GM12878 (cell line): ENCODE data around the gene TBCK. TPM values are rescaled to one million over a fixed set of nuclear protein-coding genes. Genes with fewer than 3 reads are reported as not detected.

ENCODE experiments used
- ATAC-seq: fragments of 200-7000 bp; cut with Tn5 transposase; 3 replicates; pipeline ENCODE4 v1.9.1; 2020; ENCODE audit warnings: mild to moderate bottlenecking, moderate library complexity
- BruUV-seq: library from RNA; stranded (reverse); fragments of 400-500 nt; replicated peaks from 2 replicates; lab custom pipeline; 2021; lab: Mats Ljungman, UMichigan
- CTCF ChIA-PET: fragments of 300-600 bp; sonication (Branson Sonifier 250); formaldehyde crosslinking; extraction: SDS; loops from one replicate; lab custom pipeline; 2021; ENCODE audit warnings: inconsistent platforms; lab: Yijun Ruan, JAX
- POLR2A ChIA-PET: fragments of 350-600 bp; formaldehyde crosslinking; extraction: SDS; loops from one replicate; lab custom pipeline; 2021; ENCODE audit warnings: inconsistent platforms; lab: Charles Lee
- RAD21 ChIA-PET: fragments of 300-600 bp; sonication (Branson Sonifier 250); formaldehyde crosslinking; loops from one replicate; lab custom pipeline; 2023; ENCODE audit warnings: antibody characterized with exemption; ENCODE audit not compliant: unreplicated experiment; lab: Charles Lee
- SMC1A ChIA-PET: fragments of 300-600 bp; sonication (Branson Sonifier 250); formaldehyde crosslinking; loops from one replicate; lab custom pipeline; 2023; ENCODE audit not compliant: unreplicated experiment, uncharacterized antibody; lab: Charles Lee
- DNase-seq: peaks from one replicate; pipeline ENCODE4 v3.0.0-alpha.2; 2011; ENCODE audit warnings: low read depth, low spot score
- FAIRE-seq: peaks from 3 replicates; lab custom pipeline; 2011; peaks lifted over from hg19 to GRCh38; lab: Jason Lieb, UNC
- H2AFZ ChIP-seq: 2 replicates; pipeline ENCODE4 v1.6.0; 2011; ENCODE audit warnings: low read depth, low read length, control low read depth; ENCODE audit not compliant: control insufficient read depth
- H3K27ac ChIP-seq: 2 replicates; pipeline ENCODE4 v1.5.1; 2011; ENCODE audit warnings: control low read depth; ENCODE audit not compliant: control insufficient read depth, insufficient read depth
- H3K27me3 ChIP-seq, 2 experiments: replicated peaks in 1 of 2; 2 replicates each; pipeline versions ENCODE4 v1.6.0 to v1.6.1; 2011; ENCODE audit warnings: low read length in 1 of 2; ENCODE audit not compliant: control insufficient read depth in 2 of 2, insufficient read depth in 2 of 2
- H3K36me3 ChIP-seq, 2 experiments: 2 replicates each; pipeline ENCODE4 v1.5.1; 2011; ENCODE audit warnings: low read length in 1 of 2; ENCODE audit not compliant: control insufficient read depth in 2 of 2, insufficient read depth in 2 of 2
- H3K4me1 ChIP-seq: 2 replicates; pipeline ENCODE4 v1.6.1; 2011; ENCODE audit warnings: mild to moderate bottlenecking, low read length, moderate library complexity, mixed read lengths; ENCODE audit not compliant: control insufficient read depth, insufficient read depth
- H3K4me2 ChIP-seq: 2 replicates; pipeline ENCODE4 v1.6.0; 2011; ENCODE audit warnings: control low read depth; ENCODE audit not compliant: control insufficient read depth, insufficient read depth
- H3K4me3 ChIP-seq: fragments of 200-600 bp; sonication (generic); 2 replicates; pipeline ENCODE4 v1.5.1; 2016
- H3K79me2 ChIP-seq: 2 replicates; pipeline ENCODE4 v1.6.0; 2011; ENCODE audit warnings: low read length; ENCODE audit not compliant: control insufficient read depth, insufficient read depth
- H3K9ac ChIP-seq: 2 replicates; pipeline ENCODE4 v1.8.0; 2011; ENCODE audit warnings: low read length, control low read depth, mixed read lengths; ENCODE audit not compliant: control insufficient read depth, insufficient read depth
- H3K9me3 ChIP-seq: replicated peaks from 3 replicates; pipeline ENCODE4 v1.5.1; 2011; ENCODE audit warnings: mild to moderate bottlenecking, low read length; ENCODE audit not compliant: control insufficient read depth, insufficient read depth
- H4K20me1 ChIP-seq: 2 replicates; pipeline ENCODE4 v1.6.0; 2011; ENCODE audit not compliant: control insufficient read depth, insufficient read depth
- CTCF ChIP-seq, 3 experiments: IDR thresholded peaks in 2 of 3; conservative IDR thresholded peaks in 1 of 3; 2 replicates each; pipeline ENCODE4 v1.5.1; 2011; ENCODE audit warnings: low read depth in 3 of 3, low read length in 3 of 3, mild to moderate bottlenecking in 3 of 3, control low read depth in 2 of 3, moderate library complexity in 2 of 3, inconsistent platforms in 1 of 3, mixed read lengths in 1 of 3; ENCODE audit not compliant: control insufficient read depth in 2 of 3, insufficient read depth in 1 of 3; ENCODE audit errors: extremely low read depth in 1 of 3
- EP300 ChIP-seq, 2 experiments: fragments of 150-350 bp in 1 of 2; IDR thresholded peaks; 2 replicates each; pipeline ENCODE4 v1.6.1; 2011 to 2012; ENCODE audit warnings: low read depth in 2 of 2, low read length in 2 of 2, borderline replicate concordance in 1 of 2, improper control_type of control experiment in 1 of 2, inconsistent platforms in 1 of 2; ENCODE audit not compliant: control insufficient read depth in 1 of 2
- ESRRA ChIP-seq: IDR thresholded peaks from 2 replicates; pipeline ENCODE4 v1.6.1; 2012; ENCODE audit warnings: mild to moderate bottlenecking, low read length, improper control_type of control experiment
- EZH2 ChIP-seq: IDR thresholded peaks from 2 replicates; pipeline ENCODE4 v1.6.1; 2012; ENCODE audit warnings: low read depth, mild to moderate bottlenecking, control low read depth, inconsistent platforms, low read length, borderline replicate concordance; ENCODE audit not compliant: control insufficient read depth
- HDGF ChIP-seq: fragments of 450-650 bp; IDR thresholded peaks from 2 replicates; pipeline ENCODE4 v1.6.1; 2016; ENCODE audit warnings: antibody characterized with exemption
- NFYA ChIP-seq: IDR thresholded peaks from 2 replicates; pipeline ENCODE4 v1.6.1; 2011; ENCODE audit warnings: low read depth, mild to moderate bottlenecking, low read length, improper control_type of control experiment, borderline replicate concordance
- NRF1 ChIP-seq: conservative IDR thresholded peaks from 2 replicates; pipeline ENCODE4 v1.6.1; 2011; ENCODE audit warnings: mild to moderate bottlenecking, low read depth, low read length, improper control_type of control experiment
- RAD21 ChIP-seq: IDR thresholded peaks from 2 replicates; pipeline ENCODE4 v1.6.1; 2011; ENCODE audit warnings: mild to moderate bottlenecking, low read depth, low read length, moderate library complexity; ENCODE audit not compliant: insufficient read depth
- RELB ChIP-seq: fragments of 450-650 bp; IDR thresholded peaks from 2 replicates; pipeline ENCODE4 v1.6.1; 2017; ENCODE audit warnings: low read depth, mild to moderate bottlenecking, moderate library complexity
- SMC3 ChIP-seq: IDR thresholded peaks from 2 replicates; pipeline ENCODE4 v1.6.1; 2011; ENCODE audit warnings: low read length, improper control_type of control experiment, borderline replicate concordance
- WGBS: methylation state at CpG from one replicate; pipeline ENCODE4 v1.1.6; 2016; ENCODE audit warnings: low lambda C conversion rate; ENCODE audit not compliant: insufficient replicate concordance, insufficient coverage; ENCODE audit errors: missing lambda C conversion rate; 5-methylcytosine and 5-hydroxymethylcytosine counted together
- in situ Hi-C: fragments of 300-500 bp; cut with MboI; formaldehyde crosslinking; loops from 9 replicates; pipeline ENCODE4 v1.14.3; 2018; ENCODE audit warnings: mixed read lengths
- intact Hi-C: fragments of 100-400 bp; cut with micrococcal nuclease; formaldehyde crosslinking; loops from one replicate; pipeline ENCODE4 v1.14.2; 2022; ENCODE audit not compliant: unreplicated experiment
- polyA plus RNA-seq, 11 experiments: library from polyadenylated mRNA; depleted of rRNA in 4 of 11; unstranded in 6 of 11; stranded (reverse) in 5 of 11; fragments of >200 nt; fragmentation: Nextera tagmentation in 4 of 11; fragmentation: Illumina TruSeq in 1 of 11; extraction: Ambion mirVana in 4 of 11; extraction: Trizol in 1 of 11; gene quantifications; 1 replicate in 1 of 11; 2 replicates in 10 of 11; pipeline versions ENCODE4 v1.2.1 to v1.2.3, GENCODE V29; 2011 to 2016; ENCODE audit warnings: inconsistent platforms in 2 of 11, missing spikeins in 2 of 11, low read depth in 1 of 11
- total RNA-seq, 4 experiments: library from RNA; depleted of rRNA in 3 of 4; stranded (reverse); fragments of >200 nt in 3 of 4; fragmentation: Illumina TruSeq in 1 of 4; extraction: Trizol in 1 of 4; gene quantifications; 2 replicates each; pipeline versions ENCODE4 v1.2.1 to v1.2.3, GENCODE V29; 2013 to 2021

The TBCK gene
- total and polyA plus RNA-seq, 10 of the 15 experiments (the other 5 are each of a cell fraction or from before 2014, with no cell fraction given): 4.1 to 30.3 (median 20.2) TPM

GRCh38 chr4:106240699-106241098, 75.3 kb downstream of the TBCK start:
- ChIA-PET POLR2A (no interaction called here), CTCF (interaction anchor here (1.6 kb wide), 1 partner anchor 31 kb away, joined by 3 read pairs; no protein-coding TSS in a partner anchor), RAD21 (no interaction called here), SMC1A (interaction anchor here (1.0 kb wide), 1 partner anchor 26 kb away, joined by 3 read pairs; no protein-coding TSS in a partner anchor)
- DNase-seq (no peak), ATAC-seq (no peak), FAIRE-seq (no peak)
- H3K9ac ChIP-seq: no peak overlapping the region
- no peak overlapping the region for H3K4me3 ChIP-seq
- no peaks in the 10 kb centered on the region for H3K9me3 ChIP-seq
- H4K20me1 ChIP-seq: no peaks in the 10 kb centered on the region
- intact Hi-C loops: no loop called here
- H3K27ac ChIP-seq: no peak overlapping the region
- in situ Hi-C loops: no loop called here
- no TSS peak for BruUV-seq
- H3K4me1 ChIP-seq: no peaks in the 10 kb centered on the region
- H3K79me2 ChIP-seq: no peaks in the 10 kb centered on the region
- no peak overlapping the region for H2AFZ ChIP-seq
- TF ChIP-seq SMC3 (no peak), ESRRA (no peak), NFYA (no peak)
- H3K4me2 ChIP-seq: no peak overlapping the region
- WGBS: 100% methylated on average over 1 of the region's 1 CpG
- peaks cover 0 to 4% of the 10 kb centered on the region in 2 experiments; a peak in 1 of 4 replicates for H3K36me3 ChIP-seq
- no peaks in the 10 kb centered on the region for H3K27me3 ChIP-seq

- Histone ChIP-seq H3K79me2 (no peaks in the 10 kb centered on the region), H3K9me3 (no peaks in the 10 kb centered on the region), H2AFZ (no peak overlapping the region), H3K4me3 (no peak overlapping the region), H3K4me1 (no peaks in the 10 kb centered on the region), H3K27me3 (no peaks in the 10 kb centered on the region), H3K27ac (no peak overlapping the region), H3K9ac (no peak overlapping the region), H4K20me1 (no peaks in the 10 kb centered on the region), H3K4me2 (no peak overlapping the region), H3K36me3 (peaks cover 0 to 4% of the 10 kb centered on the region in 2 experiments; a peak in 1 of 4 replicates)
- intact Hi-C loops (loop anchor here (2.0 kb wide), 1 partner anchor 264 kb away; no protein-coding TSS in a partner anchor), in situ Hi-C loops (no loop called here)
- POLR2A ChIA-PET: no interaction called here
- ATAC-seq: peak; percentile 96
- RAD21 ChIA-PET: interaction anchor here (1.1 kb wide), 1 partner anchor 9 kb away, joined by 4 read pairs; no protein-coding TSS in a partner anchor
- DNase-seq: no peak
- no peak for TF ChIP-seq RELB
- peak; percentile 46 for TF ChIP-seq RAD21
- peak; percentile 24; the same call in 1 of the 2 replicates for TF ChIP-seq SMC3
- TF ChIP-seq EP300 (IDR thresholded peaks at IDR 0.05; ENCODE audit: borderline replicate concordance in 1 of 2, control insufficient read depth in 1 of 2, low read depth in 2 of 2, low read length in 2 of 2): no peak
- no peak for TF ChIP-seq NRF1
- TF ChIP-seq EZH2: no peak
- no peak for TF ChIP-seq HDGF
- peak; percentile 59 to 75 (median 65) for TF ChIP-seq CTCF (IDR thresholded peaks at IDR 0.05 in 2 of 3, conservative IDR thresholded peaks at IDR 0.05 in 1 of 3; ENCODE audit: control insufficient read depth in 2 of 3, extremely low read depth in 1 of 3, insufficient read depth in 1 of 3, low read depth in 3 of 3, low read length in 3 of 3)
- SMC1A ChIA-PET: interaction anchor here (1.1 to 2.0 kb wide), 4 partner anchors 8 to 28 kb away, joined by 3 to 5 read pairs (median 4); no protein-coding TSS in a partner anchor
- WGBS: 88% methylated on average over 2 of the region's 2 CpGs
- no peak for FAIRE-seq
- no TSS peak for BruUV-seq
- CTCF ChIA-PET: interaction anchor here (0.6 to 3.2 kb wide), 12 partner anchors 9 to 659 kb away, joined by 3 to 14 read pairs (median 6); partner anchors contain the start of gene GIMD1
Measured at GRCh38 chr4:106238820-106239420, 77.1 kb downstream of the TBCK start.
